HepG2 (cell line): ENCODE results near the gene ZNF20. TPM values are rescaled to one million over a fixed set of nuclear protein-coding genes. Genes with fewer than 3 reads are reported as not detected.

Experiments used
- HDAC6 ChIP-seq: fragments of 200-600 bp; sonication (generic); IDR thresholded peaks from 2 replicates; pipeline ENCODE4 v1.7.0; 2017; ENCODE audit warnings: mild to moderate bottlenecking, antibody characterized with exemption, low read length, low read depth
- KLF13 ChIP-seq: sonication (generic); formaldehyde crosslinking; IDR thresholded peaks from 2 replicates; pipeline ENCODE4 v1.4.0; 2020; ENCODE audit warnings: mild to moderate bottlenecking, missing genetic modification reagents
- NCOR1 ChIP-seq: fragments of 200-600 bp; sonication (generic); IDR thresholded peaks from 2 replicates; pipeline ENCODE4 v1.7.0; 2017; ENCODE audit warnings: antibody characterized with exemption, low read length, borderline replicate concordance
- POLR2G ChIP-seq: fragments of 200-400 bp; formaldehyde crosslinking; IDR thresholded peaks from 2 replicates; pipeline ENCODE4 v1.6.1; 2018; ENCODE audit warnings: mild to moderate bottlenecking, low read depth, low read length, moderate library complexity
- RBFOX2 ChIP-seq: fragments of 200-400 bp; formaldehyde crosslinking; IDR thresholded peaks from 2 replicates; pipeline ENCODE4 v1.6.1; 2017; ENCODE audit warnings: low read depth, mild to moderate bottlenecking, low read length
- SAP130 ChIP-seq: IDR thresholded peaks from 2 replicates; pipeline ENCODE4 v1.6.1; 2016; ENCODE audit warnings: low read depth
- WIZ ChIP-seq: sonication (generic); formaldehyde crosslinking; IDR thresholded peaks from 2 replicates; pipeline ENCODE4 v1.5.1; 2020; ENCODE audit warnings: mild to moderate bottlenecking, missing genetic modification reagents
- ZNF790 ChIP-seq: sonication (generic); formaldehyde crosslinking; IDR thresholded peaks from 2 replicates; pipeline ENCODE4 v1.8.0; 2022; ENCODE audit warnings: missing genetic modification reagents, mild to moderate bottlenecking, borderline replicate concordance
- polyA plus RNA-seq, 8 experiments: library from polyadenylated mRNA; depleted of rRNA in 3 of 8; stranded (reverse) in 7 of 8; unstranded in 1 of 8; fragments of >200 nt; fragmentation: Illumina TruSeq in 4 of 8; extraction: Trizol in 4 of 8; gene quantifications; 2 replicates each; pipeline versions ENCODE4 v1.2.1 to v1.2.3, GENCODE V29; 2011 to 2016; ENCODE audit warnings: low read depth in 4 of 8, missing spikeins in 1 of 8, mixed read lengths in 1 of 8; ENCODE audit not compliant: insufficient read depth in 1 of 8
- total RNA-seq, 5 experiments: library from RNA; depleted of rRNA; stranded (reverse); fragments of >200 nt; fragmentation: Illumina TruSeq; extraction: Trizol; gene quantifications; 2 replicates each; pipeline ENCODE4 v1.2.3, GENCODE V29; 2016; ENCODE audit warnings: low read depth in 1 of 5
- TF ChIP-seq, protein P1 (sequence below): sonication (generic); formaldehyde crosslinking; IDR thresholded peaks from 2 replicates; pipeline ENCODE4 v1.4.0; 2020; ENCODE audit warnings: missing genetic modification reagents
- TF ChIP-seq, protein P2 (sequence below): sonication (generic); formaldehyde crosslinking; IDR thresholded peaks from 2 replicates; pipeline ENCODE4; 2020; ENCODE audit warnings: missing genetic modification reagents, mild to moderate bottlenecking, borderline replicate concordance

ZNF20 gene
- total and polyA plus RNA-seq, 2 of the 13 experiments (the other 11 are each of a cell fraction or from before 2014, with no cell fraction given), result 1.6 to 8.0 TPM

DNA sequence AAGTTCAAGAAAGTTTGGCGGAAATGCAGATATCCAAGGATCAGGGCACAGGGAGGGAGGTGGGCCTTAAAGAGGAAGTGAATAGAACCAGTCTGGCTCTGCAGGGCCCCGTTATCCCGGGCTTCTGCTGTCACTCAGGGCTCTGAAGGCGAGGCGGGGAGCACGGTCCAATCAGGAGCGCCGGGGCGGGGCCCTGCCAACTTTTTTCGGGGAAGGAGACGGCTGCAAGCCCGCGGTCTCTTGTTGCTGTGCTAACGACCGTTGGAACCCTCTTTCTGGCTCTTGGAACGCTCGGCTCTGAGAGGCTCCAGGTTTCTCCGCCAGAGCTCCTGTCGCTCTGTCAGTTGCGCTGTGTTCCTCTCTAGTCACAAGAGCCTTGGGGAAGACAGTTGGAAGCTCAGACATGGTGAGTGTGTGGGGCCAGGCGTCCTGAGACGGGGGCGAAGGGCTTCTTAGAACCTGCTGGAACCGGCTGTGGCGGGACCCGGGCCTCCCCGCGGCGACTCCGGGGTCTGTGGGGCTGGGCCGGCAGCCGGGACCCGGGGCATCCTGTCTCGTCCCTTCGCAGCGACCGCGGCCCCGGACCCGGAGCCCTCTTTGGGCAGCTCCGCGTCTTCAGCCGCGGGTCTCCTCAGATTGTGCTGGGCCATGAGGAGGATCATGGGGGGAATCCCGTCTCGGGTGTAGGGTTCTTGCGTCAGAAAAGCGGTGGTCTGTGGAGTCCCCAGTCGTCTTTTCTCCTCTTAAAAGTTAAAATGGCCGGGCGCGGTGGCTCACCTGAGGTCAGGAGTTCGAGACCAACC is 47.9 kb downstream of the ZNF20 start (continued):
- TF ChIP-seq WIZ (CRISPR knock-in tag), result no peak
- TF ChIP-seq, protein P1, sequence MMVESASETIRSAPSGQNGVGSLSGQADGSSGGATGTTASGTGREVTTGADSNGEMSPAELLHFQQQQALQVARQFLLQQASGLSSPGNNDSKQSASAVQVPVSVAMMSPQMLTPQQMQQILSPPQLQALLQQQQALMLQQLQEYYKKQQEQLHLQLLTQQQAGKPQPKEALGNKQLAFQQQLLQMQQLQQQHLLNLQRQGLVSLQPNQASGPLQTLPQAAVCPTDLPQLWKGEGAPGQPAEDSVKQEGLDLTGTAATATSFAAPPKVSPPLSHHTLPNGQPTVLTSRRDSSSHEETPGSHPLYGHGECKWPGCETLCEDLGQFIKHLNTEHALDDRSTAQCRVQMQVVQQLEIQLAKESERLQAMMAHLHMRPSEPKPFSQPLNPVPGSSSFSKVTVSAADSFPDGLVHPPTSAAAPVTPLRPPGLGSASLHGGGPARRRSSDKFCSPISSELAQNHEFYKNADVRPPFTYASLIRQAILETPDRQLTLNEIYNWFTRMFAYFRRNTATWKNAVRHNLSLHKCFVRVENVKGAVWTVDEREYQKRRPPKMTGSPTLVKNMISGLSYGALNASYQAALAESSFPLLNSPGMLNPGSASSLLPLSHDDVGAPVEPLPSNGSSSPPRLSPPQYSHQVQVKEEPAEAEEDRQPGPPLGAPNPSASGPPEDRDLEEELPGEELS (CRISPR knock-in tag), result no peak
- peak; percentile 55 for TF ChIP-seq SAP130
- TF ChIP-seq POLR2G, result peak; percentile 77
- TF ChIP-seq RBFOX2, result peak; percentile 41; the same call in 1 of the 2 replicates
- TF ChIP-seq NCOR1, result no peak
- TF ChIP-seq, protein P2, sequence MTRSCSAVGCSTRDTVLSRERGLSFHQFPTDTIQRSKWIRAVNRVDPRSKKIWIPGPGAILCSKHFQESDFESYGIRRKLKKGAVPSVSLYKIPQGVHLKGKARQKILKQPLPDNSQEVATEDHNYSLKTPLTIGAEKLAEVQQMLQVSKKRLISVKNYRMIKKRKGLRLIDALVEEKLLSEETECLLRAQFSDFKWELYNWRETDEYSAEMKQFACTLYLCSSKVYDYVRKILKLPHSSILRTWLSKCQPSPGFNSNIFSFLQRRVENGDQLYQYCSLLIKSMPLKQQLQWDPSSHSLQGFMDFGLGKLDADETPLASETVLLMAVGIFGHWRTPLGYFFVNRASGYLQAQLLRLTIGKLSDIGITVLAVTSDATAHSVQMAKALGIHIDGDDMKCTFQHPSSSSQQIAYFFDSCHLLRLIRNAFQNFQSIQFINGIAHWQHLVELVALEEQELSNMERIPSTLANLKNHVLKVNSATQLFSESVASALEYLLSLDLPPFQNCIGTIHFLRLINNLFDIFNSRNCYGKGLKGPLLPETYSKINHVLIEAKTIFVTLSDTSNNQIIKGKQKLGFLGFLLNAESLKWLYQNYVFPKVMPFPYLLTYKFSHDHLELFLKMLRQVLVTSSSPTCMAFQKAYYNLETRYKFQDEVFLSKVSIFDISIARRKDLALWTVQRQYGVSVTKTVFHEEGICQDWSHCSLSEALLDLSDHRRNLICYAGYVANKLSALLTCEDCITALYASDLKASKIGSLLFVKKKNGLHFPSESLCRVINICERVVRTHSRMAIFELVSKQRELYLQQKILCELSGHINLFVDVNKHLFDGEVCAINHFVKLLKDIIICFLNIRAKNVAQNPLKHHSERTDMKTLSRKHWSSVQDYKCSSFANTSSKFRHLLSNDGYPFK (CRISPR knock-in tag), result no peak
- TF ChIP-seq KLF13 (CRISPR knock-in tag), result no peak
- TF ChIP-seq ZNF790, result no peak
- no peak for TF ChIP-seq HDAC6
